Esophagus muscularis mucosa (tissue), 4 donors: ENCODE measurements around the gene DDR2.

Experiments used
- EP300 ChIP-seq: sonication (generic); formaldehyde crosslinking; IDR thresholded peaks from one replicate; pipeline ENCODE4 v1.6.1; 2017; ENCODE audit warnings: antibody characterized with exemption
- POLR2A ChIP-seq: fragments of 450-650 bp; IDR thresholded peaks from one replicate; pipeline ENCODE4 v1.6.1; 2017; ENCODE audit warnings: antibody characterized with exemption, moderate library complexity, mild to moderate bottlenecking, low read depth
- POLR2AphosphoS5 ChIP-seq, 2 donors: sonication (generic); formaldehyde crosslinking; IDR thresholded peaks; one replicate each; pipeline ENCODE4 v1.6.1; 2017; ENCODE audit warnings: antibody characterized with exemption in 2 of 2
- TF ChIP-seq, protein P1 (sequence below), 3 experiments: fragments of 200-600 bp in 2 of 3; fragments of 450-650 bp in 1 of 3; sonication (generic) in 2 of 3; IDR thresholded peaks; one replicate each; pipeline ENCODE4 v1.5.1; 2017 to 2019; ENCODE audit warnings: antibody characterized with exemption in 3 of 3, mild to moderate bottlenecking in 2 of 3, moderate library complexity in 1 of 3

- TF ChIP-seq, protein P1, sequence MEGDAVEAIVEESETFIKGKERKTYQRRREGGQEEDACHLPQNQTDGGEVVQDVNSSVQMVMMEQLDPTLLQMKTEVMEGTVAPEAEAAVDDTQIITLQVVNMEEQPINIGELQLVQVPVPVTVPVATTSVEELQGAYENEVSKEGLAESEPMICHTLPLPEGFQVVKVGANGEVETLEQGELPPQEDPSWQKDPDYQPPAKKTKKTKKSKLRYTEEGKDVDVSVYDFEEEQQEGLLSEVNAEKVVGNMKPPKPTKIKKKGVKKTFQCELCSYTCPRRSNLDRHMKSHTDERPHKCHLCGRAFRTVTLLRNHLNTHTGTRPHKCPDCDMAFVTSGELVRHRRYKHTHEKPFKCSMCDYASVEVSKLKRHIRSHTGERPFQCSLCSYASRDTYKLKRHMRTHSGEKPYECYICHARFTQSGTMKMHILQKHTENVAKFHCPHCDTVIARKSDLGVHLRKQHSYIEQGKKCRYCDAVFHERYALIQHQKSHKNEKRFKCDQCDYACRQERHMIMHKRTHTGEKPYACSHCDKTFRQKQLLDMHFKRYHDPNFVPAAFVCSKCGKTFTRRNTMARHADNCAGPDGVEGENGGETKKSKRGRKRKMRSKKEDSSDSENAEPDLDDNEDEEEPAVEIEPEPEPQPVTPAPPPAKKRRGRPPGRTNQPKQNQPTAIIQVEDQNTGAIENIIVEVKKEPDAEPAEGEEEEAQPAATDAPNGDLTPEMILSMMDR (IDR thresholded peaks at IDR 0.05): no peak
- no peak for TF ChIP-seq POLR2AphosphoS5 (IDR thresholded peaks at IDR 0.05)
- TF ChIP-seq POLR2A: no peak
- no peak for TF ChIP-seq EP300
Measured at GRCh38 chr1:162666006-162666645, 33.9 kb downstream of the DDR2 start.
